ENCODE data around the gene SFXN3. TPM values are rescaled to one million over a fixed set of nuclear protein-coding genes. Genes with fewer than 3 reads are reported as not detected.

Gene SFXN3
- total and polyA plus RNA-seq, 2 of the 8 experiments (the other 6 are each of a cell fraction or from before 2014, with no cell fraction given), result 2.6 to 2.8 TPM

DNA sequence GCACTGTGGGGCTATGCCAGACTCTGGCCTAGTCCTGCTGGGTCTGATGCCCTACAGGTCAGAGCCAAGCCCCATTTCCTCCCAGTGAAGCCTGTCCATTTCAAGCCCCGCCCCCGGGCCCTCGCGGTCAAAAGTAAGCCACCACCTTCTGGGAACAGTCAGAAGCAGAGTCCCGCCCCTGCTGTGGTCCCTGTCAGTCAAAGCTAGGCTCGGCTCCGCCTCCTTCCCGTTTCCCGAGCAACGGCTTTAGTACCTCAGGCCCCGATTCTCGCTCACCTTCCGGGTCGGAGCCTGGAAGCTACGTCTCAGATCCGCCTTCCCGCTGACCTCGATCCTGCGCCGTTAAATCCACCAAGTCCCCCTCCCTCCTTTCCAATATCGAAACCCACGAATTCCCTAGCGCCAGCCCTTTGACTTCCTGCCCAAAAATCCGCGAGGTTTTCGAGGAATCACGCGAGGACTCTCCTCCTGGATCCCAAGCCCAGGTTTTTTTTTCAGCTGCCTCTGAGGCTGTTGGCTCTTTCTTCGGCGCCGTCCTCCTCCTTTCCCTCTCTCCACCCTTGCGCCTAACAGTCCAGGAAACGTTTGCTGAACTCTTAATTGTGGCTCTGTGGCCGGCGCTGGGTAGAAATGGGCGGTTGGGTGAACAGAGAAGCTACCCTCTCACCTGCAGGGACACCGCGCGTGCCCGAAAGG is 11.8 kb downstream of the SFXN3 start (continued):
- no peak for TF ChIP-seq CHD7 (IDR thresholded peaks at IDR 0.05; ENCODE audit: insufficient replicate concordance, low read length)
- peak; percentile 88 for TF ChIP-seq KDM4A (IDR thresholded peaks at IDR 0.05; ENCODE audit: low read depth, low read length, severe bottlenecking)
- no peak for TF ChIP-seq POLR2A (IDR thresholded peaks at IDR 0.05; ENCODE audit: control extremely low read depth in 1 of 2, low read depth in 2 of 2, low read length in 2 of 2)
- TF ChIP-seq KDM1A (IDR thresholded peaks at IDR 0.05; ENCODE audit: borderline replicate concordance, low read length), result no peak
- peak; percentile 17; the same call in 1 of the 2 replicates for TF ChIP-seq MAX (IDR thresholded peaks at IDR 0.05)
- peak; percentile 63 for TF ChIP-seq SP4 (IDR thresholded peaks at IDR 0.05; ENCODE audit: low read length)
- no peak for TF ChIP-seq POU5F1 (IDR thresholded peaks at IDR 0.05; ENCODE audit: low read depth, low read length)
- TF ChIP-seq, protein P1, sequence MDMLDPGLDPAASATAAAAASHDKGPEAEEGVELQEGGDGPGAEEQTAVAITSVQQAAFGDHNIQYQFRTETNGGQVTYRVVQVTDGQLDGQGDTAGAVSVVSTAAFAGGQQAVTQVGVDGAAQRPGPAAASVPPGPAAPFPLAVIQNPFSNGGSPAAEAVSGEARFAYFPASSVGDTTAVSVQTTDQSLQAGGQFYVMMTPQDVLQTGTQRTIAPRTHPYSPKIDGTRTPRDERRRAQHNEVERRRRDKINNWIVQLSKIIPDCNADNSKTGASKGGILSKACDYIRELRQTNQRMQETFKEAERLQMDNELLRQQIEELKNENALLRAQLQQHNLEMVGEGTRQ (IDR thresholded peaks at IDR 0.05; ENCODE audit: low read length), result no peak
- TF ChIP-seq BACH1 (IDR thresholded peaks at IDR 0.05; ENCODE audit: low read length), result no peak
- no peak for TF ChIP-seq TAF7 (optimal IDR thresholded peaks at IDR 0.05; ENCODE audit: borderline replicate concordance, low read depth, low read length)

Data from H1 (cell line).